ENCODE results near the gene DBT. TPM values are rescaled to one million over a fixed set of nuclear protein-coding genes. Genes with fewer than 3 reads are reported as not detected.

The DBT gene
- total and polyA plus RNA-seq, 4 donors: 3.4 to 19.1 (median 9.2) TPM

- H3K36me3 ChIP-seq (ENCODE audit: control insufficient read depth in 4 of 4, insufficient read depth in 4 of 4, low read length in 4 of 4): peaks cover 2 to 17% (median 4%) of the 10 kb centered on the region in 4 donors
- H3K9ac ChIP-seq (ENCODE audit: insufficient read depth in 1 of 2, low read length in 2 of 2): no peak overlapping the region
- no peak for DNase-seq
Measured at GRCh38 chr1:100231721-100232120, 17.9 kb downstream of the DBT start.

GRCh38 chr1:100230765-100231164, 18.9 kb downstream of the DBT start:
- Histone ChIP-seq H3K27me3 (ENCODE audit: control insufficient read depth in 3 of 3, insufficient read depth in 3 of 3, low read length in 2 of 3) (no peaks in the 10 kb centered on the region), H3K27ac (ENCODE audit: low read depth in 1 of 2, low read length in 1 of 2) (no peak overlapping the region), H3K36me3 (ENCODE audit: control insufficient read depth in 4 of 4, insufficient read depth in 4 of 4, low read length in 4 of 4) (peaks cover 0 to 15% (median 3%) of the 10 kb centered on the region in 4 donors), H3K4me3 (no peak overlapping the region), H3K9ac (ENCODE audit: insufficient read depth in 1 of 2, low read length in 2 of 2) (no peak overlapping the region), H3K9me3 (ENCODE audit: control insufficient read depth in 4 of 4, insufficient read depth in 3 of 4, low read length in 3 of 4) (no peaks in the 10 kb centered on the region), H3K4me1 (ENCODE audit: control insufficient read depth in 5 of 5, insufficient read depth in 5 of 5, low read length in 5 of 5) (peaks cover 0 to 4% (median 0%) of the 10 kb centered on the region in 5 donors)
- ATAC-seq (ENCODE audit: insufficient read depth, low FRiP score) (no peak), DNase-seq (no peak)
- TF ChIP-seq, protein P1, sequence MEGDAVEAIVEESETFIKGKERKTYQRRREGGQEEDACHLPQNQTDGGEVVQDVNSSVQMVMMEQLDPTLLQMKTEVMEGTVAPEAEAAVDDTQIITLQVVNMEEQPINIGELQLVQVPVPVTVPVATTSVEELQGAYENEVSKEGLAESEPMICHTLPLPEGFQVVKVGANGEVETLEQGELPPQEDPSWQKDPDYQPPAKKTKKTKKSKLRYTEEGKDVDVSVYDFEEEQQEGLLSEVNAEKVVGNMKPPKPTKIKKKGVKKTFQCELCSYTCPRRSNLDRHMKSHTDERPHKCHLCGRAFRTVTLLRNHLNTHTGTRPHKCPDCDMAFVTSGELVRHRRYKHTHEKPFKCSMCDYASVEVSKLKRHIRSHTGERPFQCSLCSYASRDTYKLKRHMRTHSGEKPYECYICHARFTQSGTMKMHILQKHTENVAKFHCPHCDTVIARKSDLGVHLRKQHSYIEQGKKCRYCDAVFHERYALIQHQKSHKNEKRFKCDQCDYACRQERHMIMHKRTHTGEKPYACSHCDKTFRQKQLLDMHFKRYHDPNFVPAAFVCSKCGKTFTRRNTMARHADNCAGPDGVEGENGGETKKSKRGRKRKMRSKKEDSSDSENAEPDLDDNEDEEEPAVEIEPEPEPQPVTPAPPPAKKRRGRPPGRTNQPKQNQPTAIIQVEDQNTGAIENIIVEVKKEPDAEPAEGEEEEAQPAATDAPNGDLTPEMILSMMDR (IDR thresholded peaks at IDR 0.05; ENCODE audit: control extremely low read depth, extremely low read depth): no peak
- 86 to 96% methylated on average over 2 of the region's 2 CpGs for WGBS, 2 donors

More at GRCh38 chr1:100231721-100232120, 17.9 kb downstream of the DBT start:
- Histone ChIP-seq H3K27me3 (ENCODE audit: control insufficient read depth in 3 of 3, insufficient read depth in 3 of 3, low read length in 2 of 3) (no peaks in the 10 kb centered on the region), H3K27ac (ENCODE audit: low read depth in 1 of 2, low read length in 1 of 2) (no peak overlapping the region), H3K4me3 (no peak overlapping the region), H3K4me1 (ENCODE audit: control insufficient read depth in 5 of 5, insufficient read depth in 5 of 5, low read length in 5 of 5) (peaks cover 0 to 4% (median 0%) of the 10 kb centered on the region in 5 donors), H3K9me3 (ENCODE audit: control insufficient read depth in 4 of 4, insufficient read depth in 3 of 4, low read length in 3 of 4) (no peaks in the 10 kb centered on the region)
- WGBS, 2 donors: 99 to 100% methylated on average over 2 of the region's 2 CpGs
- TF ChIP-seq, protein P1 (IDR thresholded peaks at IDR 0.05; ENCODE audit: control extremely low read depth, extremely low read depth): no peak
- no peak for ATAC-seq (ENCODE audit: insufficient read depth, low FRiP score)

DNA sequence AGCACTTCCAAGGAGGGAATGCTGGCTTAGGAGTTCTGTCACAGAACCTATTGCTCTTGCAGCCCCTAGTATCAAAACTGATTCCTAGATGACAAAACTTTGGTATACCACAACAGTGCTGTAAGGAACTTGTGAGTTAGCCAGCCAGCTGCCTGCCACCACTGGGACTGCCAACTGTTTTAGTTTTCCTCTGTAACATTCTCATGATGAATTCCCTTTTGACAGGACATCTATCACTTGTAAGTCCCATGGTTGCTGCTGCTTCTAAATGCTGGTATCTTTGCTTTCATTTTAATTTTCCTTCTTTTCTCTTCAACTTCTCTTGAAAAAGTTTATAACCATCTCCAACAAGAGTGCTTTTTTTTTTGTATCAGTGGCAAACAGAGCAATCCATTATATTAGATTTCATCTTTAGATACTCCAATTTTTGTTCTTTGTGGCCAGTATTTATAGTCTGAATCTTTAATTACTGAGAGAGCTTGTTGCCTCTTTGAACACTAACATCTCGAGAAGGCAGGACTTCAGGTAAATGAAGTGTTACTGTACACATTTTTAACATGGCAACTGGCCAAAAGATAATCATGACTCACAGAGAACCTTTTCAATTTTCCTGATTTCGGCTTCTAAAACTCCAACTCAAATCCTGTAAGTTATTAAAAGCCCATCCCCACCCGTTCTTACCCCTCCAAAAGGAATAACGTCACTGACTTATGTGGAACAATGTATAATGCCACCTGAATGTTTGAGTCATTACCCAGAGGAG, 19.8 kb downstream of the DBT start:
- TF ChIP-seq, protein P1 (IDR thresholded peaks at IDR 0.05; ENCODE audit: control extremely low read depth, extremely low read depth): no peak
- H3K9ac ChIP-seq (ENCODE audit: insufficient read depth in 1 of 2, low read length in 2 of 2): no peak overlapping the region
- H3K27ac ChIP-seq (ENCODE audit: low read depth in 1 of 2, low read length in 1 of 2): no peak overlapping the region
- WGBS, 2 donors: 57 to 84% methylated on average over 4 of the region's 4 CpGs
- ATAC-seq (ENCODE audit: insufficient read depth, low FRiP score): no peak
- no peak overlapping the region for H3K4me3 ChIP-seq
- DNase-seq: peak in 1 of 3 donors; percentile 8
- H3K4me1 ChIP-seq (ENCODE audit: control insufficient read depth in 5 of 5, insufficient read depth in 5 of 5, low read length in 5 of 5): peaks cover 0 to 4% (median 0%) of the 10 kb centered on the region in 5 donors
- no peaks in the 10 kb centered on the region for H3K27me3 ChIP-seq (ENCODE audit: control insufficient read depth in 3 of 3, insufficient read depth in 3 of 3, low read length in 2 of 3)
- peaks cover 0 to 15% (median 3%) of the 10 kb centered on the region in 4 donors for H3K36me3 ChIP-seq (ENCODE audit: control insufficient read depth in 4 of 4, insufficient read depth in 4 of 4, low read length in 4 of 4)
- no peaks in the 10 kb centered on the region for H3K9me3 ChIP-seq (ENCODE audit: control insufficient read depth in 4 of 4, insufficient read depth in 3 of 4, low read length in 3 of 4)

All from lung (tissue), 12 donors.